GM12892 (cell line): Measurements from ENCODE around the gene G3BP2.

Experiments
- DNase-seq: peaks from one replicate; pipeline ENCODE4 v3.0.0; 2011; ENCODE audit not compliant: insufficient read length
- FAIRE-seq: peaks from 2 replicates; lab custom pipeline; 2011; peaks lifted over from hg19 to GRCh38; lab: Jason Lieb, UNC
- POLR2A ChIP-seq: IDR thresholded peaks from 2 replicates; pipeline ENCODE4 v1.6.1; 2011; ENCODE audit warnings: low read depth, low read length, control low read depth
- POLR2AphosphoS5 ChIP-seq: IDR thresholded peaks from 2 replicates; pipeline ENCODE4 v1.6.1; 2011; ENCODE audit warnings: low read depth, low read length, control low read depth
- TAF1 ChIP-seq: IDR thresholded peaks from 2 replicates; pipeline ENCODE4 v1.6.1; 2011; ENCODE audit warnings: low read depth, mild to moderate bottlenecking, control low read depth, low read length, borderline replicate concordance

The G3BP2 gene

DNA sequence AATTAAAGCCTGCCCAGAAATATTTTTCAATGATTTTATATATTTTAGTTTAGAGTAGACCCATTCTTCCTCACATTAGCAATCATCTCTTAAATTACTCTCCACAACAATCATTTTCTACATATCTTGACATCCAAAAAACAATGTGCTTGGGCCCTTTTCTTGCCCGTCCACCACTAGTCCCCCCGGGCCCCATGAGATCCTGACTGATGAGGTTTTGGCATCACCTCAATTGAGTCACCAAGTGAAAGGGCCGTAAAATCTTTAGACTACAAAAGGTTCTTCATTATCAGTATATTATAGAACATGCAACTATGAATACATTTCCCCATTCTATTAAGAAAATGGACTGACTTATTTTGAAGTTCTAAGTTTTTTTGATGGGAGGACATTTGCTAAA is 38.9 kb downstream of the G3BP2 start:
- FAIRE-seq (no peak), DNase-seq (no peak)
- TF ChIP-seq POLR2AphosphoS5 (no peak), TAF1 (no peak), POLR2A (no peak)

DNA sequence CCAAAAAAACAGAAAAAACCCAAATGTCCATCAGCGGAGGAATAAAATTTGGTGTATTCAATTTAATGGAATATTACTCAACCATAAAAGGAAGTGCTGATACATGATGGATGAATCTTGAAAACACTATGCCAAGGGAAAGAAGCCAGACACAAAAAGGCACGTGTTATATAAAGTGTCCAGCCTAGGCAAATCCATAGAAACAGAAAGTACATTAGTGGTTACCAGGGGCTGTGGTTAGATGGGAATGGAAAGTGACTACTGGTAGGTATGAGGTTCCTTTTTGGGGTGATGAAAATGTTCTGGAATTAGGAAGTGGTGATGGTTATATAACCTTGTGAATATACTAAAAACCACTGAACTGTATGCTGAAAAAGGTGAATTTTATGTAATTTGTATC is 39.4 kb downstream of the G3BP2 start:
- no peak for TF ChIP-seq TAF1
- TF ChIP-seq POLR2AphosphoS5, result no peak
- no peak for TF ChIP-seq POLR2A
- DNase-seq (no peak), FAIRE-seq (no peak)

DNA sequence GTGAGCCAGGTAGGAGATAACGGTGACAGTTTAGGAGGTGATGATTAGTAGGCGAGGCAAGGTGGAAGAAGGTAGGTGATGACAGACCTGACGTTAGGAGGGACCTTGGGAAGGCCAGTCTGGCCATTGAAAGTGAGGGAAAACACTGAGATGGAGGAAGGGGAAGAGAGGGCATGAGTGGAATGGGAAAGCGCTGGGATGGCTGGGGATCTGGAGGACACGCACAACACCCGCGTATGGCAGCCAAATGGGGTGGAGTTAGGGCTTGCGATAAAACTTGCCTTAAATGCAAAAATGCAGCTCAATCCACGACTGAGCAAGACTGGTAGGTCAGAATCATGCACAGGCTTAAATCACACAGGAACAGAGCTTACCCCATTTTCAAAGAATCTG is 42.3 kb downstream of the G3BP2 start:
- DNase-seq, result no peak
- TF ChIP-seq POLR2A (no peak), TAF1 (no peak), POLR2AphosphoS5 (no peak)
- FAIRE-seq, result no peak

DNA sequence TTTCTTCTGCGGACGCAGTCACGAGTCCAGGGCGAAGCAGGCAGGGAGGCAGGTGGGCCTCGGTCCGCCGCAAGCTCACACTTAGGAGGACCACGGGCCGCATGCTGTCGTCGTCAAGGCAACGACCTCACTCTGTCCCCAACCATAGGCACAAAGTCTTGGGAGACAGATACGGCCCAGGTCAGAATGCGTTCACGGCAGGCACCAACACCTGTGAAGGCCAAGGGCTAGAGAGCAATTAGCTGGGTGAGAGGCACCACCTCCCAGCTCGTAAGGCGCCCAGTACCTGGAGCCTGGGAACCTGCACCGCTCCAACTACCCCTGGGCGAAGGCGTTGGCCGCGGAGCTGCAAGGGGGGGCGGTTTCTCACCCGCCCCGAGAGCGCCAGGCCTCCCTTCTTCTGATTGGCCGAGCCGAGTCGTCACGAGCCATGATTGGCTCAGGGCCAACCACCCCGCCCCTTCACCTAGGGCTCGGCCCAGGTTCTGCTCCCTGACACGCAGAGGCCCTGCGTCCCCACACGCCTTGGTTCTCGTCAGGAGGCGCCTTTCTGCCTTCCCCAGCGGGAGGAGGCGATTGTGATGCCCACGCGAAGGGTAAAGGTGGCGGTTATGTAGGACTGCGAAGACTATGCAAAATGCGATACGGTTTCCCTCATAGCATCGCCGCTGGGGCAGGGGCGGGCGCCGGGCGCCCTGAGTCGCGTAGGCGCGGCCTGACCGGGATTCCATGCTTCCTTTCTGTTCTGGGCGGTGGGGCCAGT is 42.9 kb downstream of the G3BP2 start, which contains the start of gene CDKL2:
CDKL2 (minus strand) TSS at position 355 of the 763 bp plus-strand sequence. CDS start 4,540 bp downstream, outside the sequence.
- DNase-seq (peak; percentile 85), FAIRE-seq (peak; percentile 95)
- TF ChIP-seq POLR2AphosphoS5 (no peak), POLR2A (no peak), TAF1 (no peak)

DNA sequence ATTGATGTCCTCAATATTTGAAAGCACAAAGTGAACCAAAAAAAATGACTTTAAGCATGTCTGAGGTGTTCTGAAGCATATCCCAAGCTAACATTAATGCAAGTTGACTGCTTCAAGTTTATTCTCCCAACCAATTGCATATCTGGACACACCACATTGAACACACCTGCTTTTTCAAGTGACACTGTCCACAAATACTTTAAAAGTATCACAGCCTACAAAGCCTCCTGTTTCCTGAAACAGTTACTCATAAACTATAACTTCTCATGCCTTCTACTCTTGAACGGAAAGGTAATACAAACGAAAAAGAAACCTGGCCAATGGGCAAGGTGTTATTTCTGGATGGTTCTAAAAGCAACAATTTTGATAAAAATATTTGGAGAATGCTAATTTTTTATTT is 44.0 kb downstream of the G3BP2 start:
- TF ChIP-seq POLR2A (no peak), TAF1 (no peak), POLR2AphosphoS5 (no peak)
- FAIRE-seq, result no peak
- no peak for DNase-seq

DNA sequence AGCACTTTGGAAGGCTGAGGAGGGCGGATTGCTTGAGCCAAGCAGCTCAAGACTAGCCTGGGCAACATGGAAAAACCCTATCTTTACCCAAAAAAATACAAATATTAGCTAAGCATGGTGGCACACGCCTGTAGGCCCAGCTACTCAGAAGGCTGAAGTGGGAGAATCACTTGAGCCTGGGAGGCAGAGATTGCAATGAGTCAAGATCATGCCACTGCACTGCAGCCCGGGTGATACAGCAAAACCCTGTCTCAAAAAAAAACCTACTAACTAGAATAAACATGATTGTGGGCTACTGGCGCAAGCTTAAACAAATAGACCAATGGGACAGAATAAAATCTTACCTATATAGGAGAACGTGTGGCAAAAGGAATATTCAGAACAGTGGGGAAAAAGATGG is 50.2 kb downstream of the G3BP2 start:
- FAIRE-seq, result no peak
- TF ChIP-seq TAF1, result no peak
- TF ChIP-seq POLR2A, result no peak
- no peak for TF ChIP-seq POLR2AphosphoS5

DNA sequence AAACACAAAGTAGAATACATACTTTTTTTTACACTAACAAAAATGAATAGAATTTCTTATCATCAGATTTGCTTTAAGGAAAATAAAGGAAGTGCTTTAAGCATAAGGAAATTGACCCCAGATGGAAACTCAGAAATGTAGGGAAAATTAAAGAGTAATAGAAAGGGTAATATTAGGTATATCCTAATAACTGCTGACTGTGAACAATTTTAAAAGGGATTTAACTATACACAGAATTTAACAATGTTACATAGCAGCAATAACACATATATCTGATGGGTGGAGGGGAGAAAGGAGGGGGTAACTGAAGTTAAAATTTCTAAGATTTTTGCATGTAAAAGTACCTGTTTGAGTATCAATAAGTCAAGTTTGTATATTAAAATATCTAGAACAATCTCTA is 51.5 kb downstream of the G3BP2 start:
- FAIRE-seq (no peak), DNase-seq (no peak)
- TF ChIP-seq POLR2A (no peak), TAF1 (no peak), POLR2AphosphoS5 (no peak)

More for the DNA sequence above, 50.2 kb downstream of the G3BP2 start:
- no peak for DNase-seq

DNA sequence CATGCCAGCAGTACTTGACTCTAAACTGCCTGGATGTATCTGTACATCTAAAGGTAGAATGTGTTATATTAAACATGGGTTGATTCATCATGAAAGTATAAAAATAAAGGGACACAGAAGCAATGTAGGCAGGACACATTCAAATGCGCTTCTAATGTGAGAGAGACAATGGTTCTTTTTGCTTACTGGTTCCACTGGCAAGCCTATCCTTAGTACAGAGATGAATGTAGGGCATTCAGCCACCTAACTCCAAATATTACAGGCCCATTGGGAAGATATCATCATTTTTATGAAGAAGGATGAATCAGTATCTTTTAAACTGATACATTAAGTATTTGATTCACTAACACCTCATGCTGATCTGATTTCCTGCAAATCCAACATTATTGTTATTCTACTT is 60.9 kb downstream of the G3BP2 start:
- FAIRE-seq, result no peak
- DNase-seq, result no peak
- TF ChIP-seq TAF1, result no peak
- no peak for TF ChIP-seq POLR2A
- TF ChIP-seq POLR2AphosphoS5, result no peak

DNA sequence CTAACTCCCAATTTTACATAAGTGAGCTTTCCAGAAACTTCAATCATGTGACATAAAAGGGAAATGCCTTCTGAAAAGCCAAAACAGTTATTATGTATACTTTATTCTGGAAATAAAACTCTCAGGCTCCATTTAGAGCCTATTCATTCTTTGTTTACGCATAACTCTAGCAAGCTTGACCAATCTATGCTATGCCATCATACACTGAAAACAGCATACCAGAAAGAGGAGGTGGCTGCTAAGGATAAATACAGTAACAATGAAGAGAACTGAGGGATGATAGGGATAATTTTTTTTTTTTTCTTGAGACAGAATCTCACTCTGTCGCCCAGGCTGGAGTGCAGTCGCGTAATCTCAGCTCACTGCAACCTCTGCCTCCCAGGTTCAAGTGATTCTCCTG is 67.3 kb downstream of the G3BP2 start:
- TF ChIP-seq TAF1 (no peak), POLR2A (no peak), POLR2AphosphoS5 (no peak)
- no peak for FAIRE-seq

DNA sequence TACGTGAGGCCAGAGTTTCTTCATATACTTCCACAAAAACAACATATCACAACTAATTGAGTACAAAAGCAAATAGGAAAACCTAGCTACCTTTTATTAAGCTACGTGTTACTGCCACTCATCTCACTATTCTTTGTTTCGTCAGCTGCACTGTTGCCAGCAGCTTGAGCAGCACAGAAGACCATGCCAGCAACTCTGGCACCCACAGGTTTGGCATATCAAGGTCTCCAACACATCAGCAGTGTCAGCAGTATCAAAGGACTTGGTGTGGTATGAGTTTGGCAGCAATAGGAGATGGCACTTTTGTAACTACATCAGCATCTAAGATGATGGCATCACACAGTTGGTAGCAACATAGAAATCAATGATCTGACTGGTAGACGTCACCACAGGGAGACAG is 73.6 kb downstream of the G3BP2 start:
- TF ChIP-seq POLR2A (no peak), TAF1 (no peak), POLR2AphosphoS5 (no peak)
- no peak for FAIRE-seq
- DNase-seq, result no peak

More for the DNA sequence above, 67.3 kb downstream of the G3BP2 start:
- DNase-seq, result no peak

DNA sequence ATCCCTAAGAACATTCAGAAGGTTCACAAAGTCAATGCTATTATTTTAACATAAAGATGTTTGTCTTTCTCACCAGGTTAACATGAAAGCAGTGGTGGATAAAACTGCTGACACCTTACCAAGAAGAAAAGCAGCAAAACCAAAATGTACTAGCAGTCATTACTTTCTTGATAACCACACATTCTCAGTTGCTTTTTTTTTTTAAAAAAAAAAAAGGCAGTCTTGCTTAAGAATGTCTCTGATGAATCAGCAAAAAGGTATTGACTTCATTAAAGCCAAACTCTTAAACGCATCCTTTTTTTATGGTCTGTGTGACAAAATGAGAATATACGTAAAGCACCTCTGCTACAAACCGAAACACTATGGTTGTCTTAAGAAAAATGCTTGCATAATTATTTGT is 74.8 kb downstream of the G3BP2 start:
- FAIRE-seq (no peak), DNase-seq (no peak)

DNA sequence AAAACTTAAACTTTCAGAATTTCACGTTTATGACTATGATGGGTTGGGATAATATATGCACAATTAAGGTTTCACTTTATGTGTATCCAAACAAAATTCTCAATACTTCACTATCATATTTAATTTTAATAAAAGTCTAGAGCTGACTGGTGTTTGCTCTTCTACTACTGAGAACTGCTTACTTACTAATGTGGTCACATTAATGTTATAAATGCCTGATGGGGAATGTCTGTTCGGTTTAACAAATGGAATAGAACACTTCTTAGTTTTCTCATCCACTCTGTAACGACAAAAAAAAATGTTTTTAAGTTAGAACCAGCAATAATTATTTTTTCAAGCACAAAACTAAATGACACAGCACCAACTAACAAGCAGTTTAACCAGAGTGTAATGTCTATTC is 77.2 kb downstream of the G3BP2 start:
- FAIRE-seq, result no peak

More for the DNA sequence above, 74.8 kb downstream of the G3BP2 start:
- no peak for TF ChIP-seq POLR2A
- no peak for TF ChIP-seq POLR2AphosphoS5
- no peak for TF ChIP-seq TAF1

More for the DNA sequence above, 77.2 kb downstream of the G3BP2 start:
- no peak for DNase-seq
- TF ChIP-seq TAF1 (no peak), POLR2AphosphoS5 (no peak), POLR2A (no peak)
